GM18909 (cell line): ENCODE data around the gene KMT2C.
"Not testable (repeated sequence)": the region's sequence is repeated elsewhere in the genome, so short reads cannot be mapped to it uniquely, and the experiment has no call there.

ENCODE experiments used
- ATAC-seq: cut with Tn5 transposase; IDR thresholded peaks from one replicate; pipeline ENCODE4 v1.9.1; 2021; ENCODE audit warnings: mild to moderate bottlenecking; ENCODE audit not compliant: unreplicated experiment, poor library complexity

Gene KMT2C

GRCh38 chr7:152365982-152366603 lies 69.7 kb downstream of the KMT2C start:
- no peak for ATAC-seq

- no peak for ATAC-seq
These were observed 72.0 kb downstream of the KMT2C start for GRCh38 chr7:152363798-152364197.

DNA sequence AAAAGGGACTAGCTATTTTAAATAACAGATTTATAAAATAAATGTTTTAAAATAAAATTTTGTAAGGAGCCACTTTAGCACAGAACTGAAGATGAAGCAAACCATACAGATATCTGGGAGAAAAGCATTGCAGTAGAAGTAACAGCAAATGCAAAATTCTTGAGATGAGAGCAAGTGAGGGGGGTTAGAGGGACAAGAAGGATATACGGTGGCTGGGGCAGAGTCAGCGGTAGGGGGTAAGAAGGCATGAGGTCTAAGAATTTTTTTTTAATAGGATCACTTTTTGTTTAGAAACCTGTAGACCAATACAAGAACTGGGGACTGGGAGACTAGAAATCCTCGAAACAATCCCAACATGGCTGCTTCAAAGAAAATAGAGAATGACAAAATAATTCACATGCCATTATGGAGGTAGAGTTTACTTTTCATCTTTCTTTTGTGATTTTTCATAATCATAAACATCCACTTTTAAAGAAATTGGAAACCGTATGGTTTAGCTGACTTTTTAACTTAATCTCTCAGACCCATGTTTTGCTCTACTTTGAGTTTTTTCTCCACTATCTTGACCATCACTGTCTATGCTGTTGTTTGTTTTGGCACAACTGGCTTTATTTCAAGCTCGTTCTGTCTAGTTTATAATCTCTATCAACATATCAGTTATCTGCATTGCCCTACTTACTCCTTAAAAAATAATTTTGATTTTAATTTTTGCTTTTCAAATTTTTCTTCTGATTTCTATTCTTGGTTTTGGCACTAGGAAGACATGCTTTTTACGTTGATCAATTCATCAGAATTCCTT lies 73.5 kb downstream of the KMT2C start:
- no peak for ATAC-seq

DNA sequence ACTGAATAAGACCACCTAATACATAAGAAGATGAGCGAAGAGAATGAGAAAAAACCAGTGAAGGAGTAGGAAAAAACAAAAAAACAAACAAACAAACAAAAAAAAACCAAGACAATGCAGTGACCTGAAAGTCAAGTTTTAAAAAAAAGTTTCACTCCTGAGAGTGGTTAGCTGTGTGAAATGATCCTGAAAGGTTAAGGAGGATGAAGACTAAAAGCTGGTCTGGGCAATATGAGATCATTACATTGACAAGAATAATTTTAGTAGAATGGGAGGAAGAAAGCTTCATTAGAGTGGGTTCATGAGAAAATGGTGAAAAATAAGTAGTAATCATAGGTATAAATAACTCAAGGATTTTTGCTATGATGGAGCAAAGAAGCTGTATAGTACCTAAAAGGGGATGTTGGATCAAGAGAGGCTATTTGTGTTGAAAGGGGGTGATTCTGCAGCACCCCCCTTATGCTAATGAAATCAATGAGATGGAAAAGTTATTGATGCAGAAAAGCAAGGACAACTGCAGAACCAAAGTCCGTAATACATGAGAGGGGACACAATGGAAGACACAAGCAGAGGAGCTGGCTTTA lies 80.2 kb downstream of the KMT2C start:
- peak; percentile 69 for ATAC-seq

- no peak for ATAC-seq
These were observed 81.7 kb downstream of the KMT2C start for GRCh38 chr7:152354061-152354460.

DNA sequence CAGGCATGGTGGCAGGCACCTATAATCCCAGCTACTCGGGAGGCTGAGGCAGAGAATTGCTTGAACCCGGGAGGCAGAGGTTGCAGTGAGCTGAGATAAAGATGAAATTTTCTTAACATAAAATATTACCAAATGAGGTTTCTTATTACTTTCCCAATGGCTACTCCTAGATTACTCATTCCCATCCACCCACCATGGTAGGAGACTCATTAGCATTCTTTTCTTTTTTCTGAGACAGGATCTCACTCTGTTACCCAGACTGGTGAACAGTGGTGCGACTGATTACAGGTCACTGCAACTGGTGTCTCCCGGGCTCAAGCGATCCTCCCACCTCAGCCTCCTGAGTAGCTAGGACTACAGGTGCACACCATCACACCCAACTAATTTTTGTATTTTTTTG lies 82.5 kb downstream of the KMT2C start:
- not testable (repeated sequence) for ATAC-seq

DNA sequence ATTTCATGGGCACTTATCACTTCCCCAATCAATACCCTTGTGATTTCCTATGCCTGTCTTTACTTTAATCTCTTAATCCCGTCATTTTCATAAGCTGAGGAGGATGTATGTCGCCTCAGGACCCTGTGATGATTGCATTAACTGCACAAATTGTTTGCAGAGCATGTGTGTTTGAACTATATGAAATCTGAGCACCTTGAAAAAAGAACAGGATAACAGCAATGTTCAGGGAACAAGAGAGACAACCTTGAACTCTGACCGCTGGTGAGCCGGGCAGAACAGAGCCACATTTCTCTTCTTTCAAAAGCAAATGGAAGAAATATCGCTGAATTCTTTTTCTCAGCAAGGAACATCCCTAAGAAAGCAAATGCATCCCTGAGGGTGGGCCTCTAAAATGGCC lies 84.1 kb downstream of the KMT2C start:
- not testable (repeated sequence) for ATAC-seq

DNA sequence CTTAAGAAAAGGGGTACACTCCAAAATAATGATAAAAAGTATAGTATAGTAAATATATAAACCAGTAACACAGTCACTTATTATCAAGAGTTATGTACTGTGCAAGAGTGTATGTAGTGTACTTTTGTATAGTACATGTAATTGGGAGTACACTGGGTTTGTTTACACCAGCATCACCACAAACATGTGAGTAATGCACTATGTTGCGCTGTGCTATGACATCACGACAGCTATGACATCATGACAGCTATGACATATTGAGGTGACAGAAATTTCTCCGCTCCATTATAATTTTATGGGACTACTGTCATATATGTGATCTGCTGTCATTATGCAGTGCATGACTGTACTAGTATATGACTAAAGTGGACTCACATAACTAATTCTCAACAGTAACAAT lies 84.6 kb downstream of the KMT2C start:
- no peak for ATAC-seq

DNA sequence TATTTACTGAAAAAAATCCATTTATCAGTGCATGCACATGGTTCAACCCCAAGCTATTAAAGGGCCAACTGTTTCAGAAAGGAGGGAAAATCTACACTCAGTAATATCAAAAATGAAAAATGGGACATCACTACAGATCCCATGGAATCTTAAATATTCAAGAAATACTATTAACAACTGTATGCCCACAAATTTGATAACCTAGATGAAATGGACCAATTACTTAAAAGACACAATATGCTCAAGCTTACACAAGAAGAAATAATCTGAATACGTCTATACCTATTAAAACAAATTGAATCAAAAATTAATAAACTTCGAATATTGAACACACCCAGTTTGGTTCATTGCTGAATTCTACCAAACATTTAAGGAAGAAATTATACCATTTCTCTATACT lies 87.9 kb downstream of the KMT2C start:
- ATAC-seq = no peak

DNA sequence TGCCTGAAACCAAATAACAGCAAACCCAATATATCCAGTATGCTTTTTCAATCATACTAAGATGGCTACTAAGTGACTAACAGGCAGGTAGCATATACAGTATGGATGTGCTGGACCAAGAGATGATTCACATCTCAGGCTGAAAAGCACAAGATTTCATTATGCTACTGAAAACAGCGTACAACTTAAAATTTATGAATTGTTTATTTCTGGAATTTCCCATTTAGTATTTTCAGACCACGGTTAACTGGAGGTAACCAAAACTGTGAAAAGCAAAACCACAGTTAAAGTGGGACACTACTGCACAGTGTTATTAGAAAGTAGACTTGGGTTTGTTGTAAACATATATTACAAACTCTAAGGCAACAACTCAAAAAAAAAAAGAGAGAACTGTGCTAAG lies 91.5 kb downstream of the KMT2C start:
- ATAC-seq = peak; percentile 37

GRCh38 chr7:152342796-152343195 lies 93.0 kb downstream of the KMT2C start:
- no peak for ATAC-seq

GRCh38 chr7:152341914-152342236 lies 93.9 kb downstream of the KMT2C start:
- no peak for ATAC-seq

GRCh38 chr7:152341039-152341913 lies 94.5 kb downstream of the KMT2C start:
- peak; percentile 57 for ATAC-seq

DNA sequence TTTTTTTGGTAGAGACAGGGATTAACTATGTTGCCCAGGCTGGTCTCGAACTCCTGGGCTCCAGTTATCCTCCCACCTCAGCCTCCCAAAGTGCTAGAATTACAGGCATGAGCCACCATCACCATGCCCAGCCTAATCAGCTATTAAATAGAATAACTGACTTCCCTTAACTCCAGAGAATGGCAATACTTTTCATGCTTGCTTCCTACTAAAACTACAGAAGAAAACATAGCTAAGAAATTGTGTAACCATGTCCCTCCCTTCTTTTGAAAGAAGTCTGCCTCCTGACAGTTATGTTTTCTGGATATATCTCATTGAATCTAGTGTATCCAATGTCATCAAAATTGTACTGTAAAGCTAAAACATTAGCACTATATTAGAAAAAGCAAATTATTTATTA lies 95.6 kb downstream of the KMT2C start:
- no peak for ATAC-seq

- no peak for ATAC-seq
These were observed 97.2 kb downstream of the KMT2C start for GRCh38 chr7:152338561-152338960.

- peak; percentile 71 for ATAC-seq
These were observed 98.9 kb downstream of the KMT2C start for GRCh38 chr7:152336754-152337368.

- ATAC-seq = peak; percentile 57
These were observed 99.8 kb downstream of the KMT2C start for GRCh38 chr7:152335900-152336571.

DNA sequence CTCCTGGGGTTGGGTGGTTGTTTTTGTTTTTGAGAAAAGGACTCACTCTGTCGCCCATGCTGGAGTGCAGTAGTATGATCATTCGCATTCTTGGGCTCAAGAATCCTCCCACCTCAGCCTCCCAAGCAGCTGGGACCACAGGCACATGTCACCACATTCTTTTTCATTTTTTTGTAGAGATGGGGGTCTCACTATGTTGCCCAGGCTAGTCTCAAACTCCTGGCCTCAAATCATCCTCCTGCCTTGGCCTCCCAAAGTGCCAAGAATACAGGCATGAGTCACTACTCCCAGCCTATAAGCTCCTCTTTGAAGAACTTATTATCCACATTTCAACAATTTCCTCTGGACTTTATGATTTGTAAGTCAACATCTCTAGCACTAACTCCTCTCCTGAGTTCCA lies 102.7 kb downstream of the KMT2C start:
- no peak for ATAC-seq

DNA sequence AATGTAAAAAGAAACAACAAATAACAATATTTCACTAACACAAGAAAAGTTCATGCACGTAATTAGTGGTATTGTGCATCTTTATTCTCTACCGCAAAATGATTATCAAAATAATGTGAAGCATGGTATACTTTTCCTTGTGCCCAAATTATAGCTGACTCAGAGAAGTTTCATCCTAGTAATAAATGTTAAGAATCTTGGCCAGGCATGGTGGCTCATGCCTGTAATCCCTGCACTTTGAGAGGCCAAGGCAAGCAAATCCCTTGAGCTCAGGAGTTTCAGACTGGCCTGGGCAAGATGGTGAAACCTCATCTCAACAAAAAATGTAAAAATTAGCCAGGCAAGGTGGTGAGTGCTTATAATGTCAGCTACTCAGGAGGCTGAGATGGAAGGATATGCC lies 105.0 kb downstream of the KMT2C start:
- no peak for ATAC-seq

- no peak for ATAC-seq
These were observed 106.3 kb downstream of the KMT2C start for GRCh38 chr7:152329469-152329868.
